HUDEP-2 (cell line): ENCODE results near the gene KIAA0513.

Experiments
- DNase-seq, 76 experiments: peaks; one replicate each; lab custom pipeline; 2025; ENCODE audit not compliant: unreplicated experiment in 76 of 76; lab: John Stamatoyannopoulos, UW

The KIAA0513 gene

DNA sequence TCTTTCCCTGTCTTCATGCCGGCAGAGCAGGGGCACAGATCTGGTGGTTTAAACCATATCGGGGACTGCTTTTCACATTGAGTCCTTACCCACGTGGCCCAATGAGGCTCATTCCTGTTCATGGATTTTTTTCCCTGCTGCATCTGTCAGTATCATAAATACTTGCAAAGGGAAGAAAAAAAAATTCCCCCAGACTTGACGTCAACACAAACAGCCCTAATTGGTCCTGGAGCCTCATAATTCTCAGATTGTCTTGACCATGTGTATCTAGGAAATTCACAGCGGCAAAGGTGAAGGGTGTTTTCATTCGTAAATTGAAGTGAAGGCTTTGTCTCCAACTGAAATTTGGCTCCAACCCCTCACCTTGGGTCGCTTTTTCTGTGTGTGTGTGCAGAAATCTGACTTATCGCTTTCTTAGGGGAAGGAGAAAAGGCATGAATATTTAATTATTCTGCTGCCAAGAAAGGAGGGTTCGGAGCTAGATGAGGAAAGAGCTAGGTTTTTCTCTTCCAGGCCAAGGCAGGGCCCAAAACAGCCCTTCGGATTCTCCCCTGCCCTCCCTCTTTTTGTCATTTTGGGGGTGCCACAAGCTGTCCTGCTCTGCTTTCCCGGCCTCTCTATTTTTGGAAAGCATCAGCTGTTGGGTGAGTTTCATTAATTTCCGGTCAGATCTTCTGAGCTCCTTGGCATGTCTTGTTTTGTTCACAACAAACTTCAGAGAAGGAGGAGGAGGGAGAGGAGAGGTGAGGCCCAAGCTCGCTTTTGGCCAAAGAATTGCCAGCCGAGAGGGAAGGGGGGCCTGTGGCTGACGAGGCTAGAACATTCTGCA, 102.5 kb downstream of the KIAA0513 start:
- no peak for DNase-seq

DNA sequence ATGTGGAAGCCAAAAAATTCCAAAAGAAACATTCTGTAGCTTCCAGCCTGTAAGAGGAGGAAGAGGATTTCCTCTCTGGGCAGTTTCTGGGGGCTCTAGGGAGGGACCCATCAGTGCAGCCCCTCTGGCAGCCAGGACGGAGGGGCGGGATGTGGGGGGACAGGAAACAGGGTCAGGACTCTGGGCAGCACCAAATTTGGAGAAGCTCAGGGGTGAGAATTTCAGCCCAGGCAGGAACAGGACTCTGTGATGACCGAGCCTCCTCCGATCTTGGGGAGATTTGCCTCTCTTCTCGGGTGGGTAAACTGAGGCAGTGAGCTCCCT, 103.1 kb downstream of the KIAA0513 start:
- no peak for DNase-seq

GRCh38 chr16:85132456-85133289, 105.1 kb downstream of the KIAA0513 start:
- no peak for DNase-seq

DNA sequence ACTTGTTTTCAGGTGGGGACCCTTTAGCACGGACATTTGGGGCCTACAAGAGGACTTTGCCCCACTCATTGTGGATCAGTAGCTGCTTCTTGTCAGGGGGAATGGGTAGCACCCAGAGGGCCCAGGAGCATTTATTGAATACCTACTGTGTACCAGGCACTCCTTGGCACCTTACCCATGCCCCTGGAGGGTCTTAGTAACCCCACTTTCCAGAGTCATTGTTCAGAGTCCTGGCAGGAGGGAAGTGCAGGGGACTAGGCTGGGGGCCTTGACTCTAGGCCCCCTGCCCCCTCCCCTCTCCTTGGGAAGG, 105.7 kb downstream of the KIAA0513 start:
- no peak for DNase-seq

DNA sequence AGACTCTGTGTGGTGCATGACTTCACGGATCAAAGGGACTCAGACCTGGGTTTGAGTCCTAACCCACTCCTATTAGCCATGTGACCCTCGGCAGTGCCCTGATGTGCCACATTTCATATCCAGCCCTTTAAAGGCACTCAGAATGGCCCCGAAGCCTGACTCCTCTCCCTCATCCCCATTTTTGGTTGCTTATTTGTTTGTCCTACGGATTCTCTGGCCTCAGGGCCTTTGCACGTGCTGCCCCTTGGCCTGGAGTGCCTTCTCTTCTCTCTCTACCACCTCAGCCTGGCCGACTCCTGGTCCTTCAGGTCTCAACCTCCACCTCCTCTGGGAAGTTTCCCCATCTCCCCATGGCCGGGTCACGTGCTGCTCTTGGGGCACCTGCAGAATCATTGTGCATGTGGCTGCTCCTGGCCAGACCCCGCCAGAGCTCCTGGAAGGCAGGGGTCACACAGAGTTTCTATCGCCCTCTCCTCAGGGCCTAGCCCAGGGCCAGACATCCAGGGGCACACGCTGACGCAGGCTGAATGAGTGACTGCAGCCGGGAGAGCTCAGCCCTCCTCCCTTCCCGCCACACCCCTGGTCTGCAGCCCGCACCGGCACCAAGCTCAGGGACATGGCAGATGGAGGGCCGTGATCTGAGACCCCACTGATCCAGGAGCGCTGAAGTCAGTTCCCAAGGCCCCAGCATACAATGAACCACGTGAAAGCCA, 106.6 kb downstream of the KIAA0513 start:
- DNase-seq = no peak

- no peak for DNase-seq
These were observed 107.2 kb downstream of the KIAA0513 start for GRCh38 chr16:85134789-85135142.

- DNase-seq = no peak
These were observed 108.7 kb downstream of the KIAA0513 start for GRCh38 chr16:85136213-85136701.

- no peak for DNase-seq
These were observed 109.2 kb downstream of the KIAA0513 start for GRCh38 chr16:85136702-85137322.

- DNase-seq = peak in 1 of 76 experiments; percentile 17
These were observed 109.9 kb downstream of the KIAA0513 start for GRCh38 chr16:85137323-85138072.

- no peak for DNase-seq
These were observed 110.7 kb downstream of the KIAA0513 start for GRCh38 chr16:85138073-85138824.

- DNase-seq = no peak
These were observed 111.4 kb downstream of the KIAA0513 start for GRCh38 chr16:85138825-85139627.

DNA sequence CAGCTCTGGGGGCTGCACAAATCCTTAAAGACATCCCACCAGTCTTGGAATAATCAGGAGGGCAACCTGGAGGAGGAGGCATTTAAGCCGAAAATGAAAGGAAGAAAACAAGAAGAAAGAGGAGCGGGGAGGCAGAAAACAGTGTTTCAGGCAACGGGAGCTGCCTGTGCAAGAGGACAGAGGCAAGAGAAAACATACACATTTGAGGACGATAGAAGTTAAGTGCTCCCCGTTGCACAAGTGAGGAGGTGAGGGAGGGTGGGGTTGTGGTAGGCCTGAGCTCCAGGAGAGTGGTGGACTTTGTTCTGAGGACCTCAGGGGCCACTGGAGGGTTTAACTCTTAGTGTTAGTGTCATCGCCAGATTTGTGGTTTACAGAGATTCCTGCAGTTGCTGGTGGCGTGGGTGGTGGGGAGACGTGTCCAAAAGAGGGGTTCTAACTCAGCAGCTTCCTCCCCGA, 112.3 kb downstream of the KIAA0513 start:
- DNase-seq = no peak

DNA sequence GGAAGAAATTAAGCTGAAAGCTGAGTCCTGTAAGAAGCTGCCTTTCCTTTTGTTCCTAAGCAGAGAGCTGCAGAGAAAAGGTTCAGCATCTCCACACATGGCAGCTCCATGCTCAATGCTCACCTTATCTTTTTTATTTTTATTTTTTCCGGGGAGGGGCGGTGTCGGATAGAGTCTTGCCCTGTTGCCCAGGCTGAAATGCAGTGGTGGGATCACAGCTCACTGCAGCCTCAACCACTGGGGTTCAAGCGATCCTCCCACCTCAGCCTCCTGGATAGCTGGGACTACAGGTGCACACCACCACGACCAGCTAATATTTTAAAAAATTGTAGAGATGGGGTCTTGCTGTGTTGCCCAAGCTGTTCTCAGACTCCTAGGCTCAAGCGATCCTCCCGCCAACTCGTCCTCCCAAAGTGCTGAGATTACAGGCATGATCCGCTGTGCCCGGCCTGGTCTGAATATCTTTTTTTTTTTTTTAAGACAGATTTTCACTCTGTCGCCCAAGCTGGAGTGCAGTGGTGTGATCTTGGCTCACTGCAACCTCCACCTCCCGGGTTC, 112.9 kb downstream of the KIAA0513 start:
- no peak for DNase-seq

DNA sequence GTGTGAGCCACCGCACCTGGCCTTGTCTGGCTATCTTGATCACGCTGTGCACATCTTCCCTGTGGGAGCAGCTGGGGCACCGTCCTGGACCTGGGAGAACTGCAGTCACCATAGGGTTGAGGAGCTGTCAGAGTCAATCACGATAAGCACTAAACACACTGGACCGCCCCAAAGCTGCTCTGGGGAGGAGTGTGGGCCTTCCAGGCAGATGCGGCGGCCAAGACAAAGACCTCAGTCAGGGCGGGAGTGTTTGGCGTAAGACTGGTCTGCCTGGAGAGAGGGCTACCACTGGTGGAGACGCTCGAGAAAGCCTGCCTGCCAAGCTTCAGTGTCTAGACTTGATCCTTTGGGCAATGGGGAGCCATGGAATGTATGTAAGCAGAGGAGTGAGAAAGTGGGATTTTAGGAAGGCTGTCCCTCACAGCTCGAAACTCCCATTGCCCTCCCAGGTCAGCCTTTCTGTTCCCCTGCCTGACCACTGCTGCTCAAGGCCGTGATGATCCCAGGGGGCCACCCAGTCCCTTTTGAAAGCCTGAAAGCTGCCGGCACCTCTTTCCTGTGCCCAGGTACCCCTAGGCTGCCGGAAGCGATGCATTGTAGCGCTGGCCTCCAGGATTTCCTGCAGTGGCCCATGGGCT, 114.0 kb downstream of the KIAA0513 start:
- no peak for DNase-seq

GRCh38 chr16:85142129-85142513, 114.5 kb downstream of the KIAA0513 start:
- no peak for DNase-seq

- no peak for DNase-seq
These were observed 115.2 kb downstream of the KIAA0513 start for GRCh38 chr16:85142771-85143211.
